Esophagus squamous epithelium (tissue), 5 donors: Measurements from ENCODE around the gene DNM3. TPM values are rescaled to one million over a fixed set of nuclear protein-coding genes. Genes with fewer than 3 reads are reported as not detected.

Source experiments
- DNase-seq: peaks from one replicate; lab custom pipeline; 2025; lab: John Stamatoyannopoulos, UW
- H3K27ac ChIP-seq, 4 donors: fragments of 200-600 bp; sonication (generic); one replicate each; pipeline ENCODE4 v1.5.1; 2016 to 2019; ENCODE audit warnings: mild to moderate bottlenecking in 1 of 4
- H3K27me3 ChIP-seq, 4 donors: fragments of 200-600 bp; sonication (generic); 1 replicate in 3 of 4; 2 replicates in 1 of 4; pipeline versions ENCODE4 v1.5.1 to v1.6.0; 2017 to 2021; ENCODE audit warnings: antibody characterized with exemption in 1 of 4
- H3K36me3 ChIP-seq, 3 donors: fragments of 200-600 bp; sonication (generic); one replicate each; pipeline ENCODE4 v1.5.1; 2016 to 2019
- H3K4me1 ChIP-seq, 3 donors: fragments of 200-600 bp; sonication (generic); one replicate each; pipeline ENCODE4 v1.5.1; 2017 to 2019
- H3K4me3 ChIP-seq, 4 donors: fragments of 200-600 bp; sonication (generic); 1 replicate in 3 of 4; 2 replicates in 1 of 4; pipeline ENCODE4 v1.5.1; 2016 to 2019; ENCODE audit warnings: mild to moderate bottlenecking in 2 of 4, moderate library complexity in 1 of 4
- H3K9me3 ChIP-seq, 3 donors: fragments of 200-600 bp; sonication (generic); one replicate each; pipeline ENCODE4 v1.5.1; 2016 to 2019
- CTCF ChIP-seq, 6 experiments: fragments of 450-650 bp in 4 of 6; fragments of 200-600 bp in 2 of 6; sonication (generic) in 2 of 6; IDR thresholded peaks; one replicate each; pipeline ENCODE4 v1.5.1; 2016 to 2019; ENCODE audit warnings: antibody characterized with exemption in 6 of 6, mild to moderate bottlenecking in 4 of 6, moderate library complexity in 4 of 6
- POLR2A ChIP-seq, 4 donors: fragments of 450-650 bp; IDR thresholded peaks; one replicate each; pipeline ENCODE4 v1.6.1; 2017; ENCODE audit warnings: antibody characterized with exemption in 4 of 4, mild to moderate bottlenecking in 4 of 4, moderate library complexity in 3 of 4
- WGBS, 2 donors: methylation state at CpG; one replicate each; pipeline ENCODE4 v1.1.5; 2018; 5-methylcytosine and 5-hydroxymethylcytosine counted together
- intact Hi-C: fragments of 100-400 bp; cut with DNase I; formaldehyde crosslinking; loops from one replicate; pipeline ENCODE4 v1.15.0; 2022
- total RNA-seq, 4 donors: library from RNA; depleted of rRNA; stranded (reverse); fragments of >200 nt; gene quantifications; one replicate each; pipeline ENCODE4 v1.1.0, GENCODE V29; 2016
- donor health status: DM: yes; HTN: yes; CAD: no.

DNM3 gene
- total RNA-seq, 4 donors from 2014 or later, result 0.91 to 3.2 (median 1.8) TPM

- no peaks in the 10 kb centered on the region for H3K4me1 ChIP-seq
- DNase-seq, result no peak
- H3K27me3 ChIP-seq, result no peaks in the 10 kb centered on the region
- no peak overlapping the region for H3K4me3 ChIP-seq
- WGBS, 2 donors, result 38 to 70% methylated on average over 1 of the region's 1 CpG
- TF ChIP-seq CTCF (IDR thresholded peaks at IDR 0.05) (no peak), POLR2A (IDR thresholded peaks at IDR 0.05) (no peak)
- no peaks in the 10 kb centered on the region for H3K36me3 ChIP-seq
- no peak overlapping the region for H3K27ac ChIP-seq
- H3K9me3 ChIP-seq, result no peaks in the 10 kb centered on the region
- intact Hi-C loops, result no loop called here
Measured at GRCh38 chr1:172241540-172241939, 400.2 kb downstream of the DNM3 start.

GRCh38 chr1:172244865-172245264 lies 403.6 kb downstream of the DNM3 start:
- Histone ChIP-seq H3K9me3 (no peaks in the 10 kb centered on the region), H3K27ac (no peak overlapping the region), H3K36me3 (no peaks in the 10 kb centered on the region), H3K27me3 (no peaks in the 10 kb centered on the region), H3K4me1 (no peaks in the 10 kb centered on the region), H3K4me3 (no peak overlapping the region)
- 83 to 89% methylated on average over 1 of the region's 1 CpG for WGBS, 2 donors
- intact Hi-C loops, result no loop called here
- TF ChIP-seq CTCF (IDR thresholded peaks at IDR 0.05) (no peak), POLR2A (IDR thresholded peaks at IDR 0.05) (no peak)
- DNase-seq, result no peak

GRCh38 chr1:172245788-172246187 lies 404.5 kb downstream of the DNM3 start:
- intact Hi-C loops, result no loop called here
- no peak overlapping the region for H3K27ac ChIP-seq
- H3K27me3 ChIP-seq, result no peaks in the 10 kb centered on the region
- 77 to 86% methylated on average over 2 to 3 of the region's 3 CpGs for WGBS, 2 donors
- H3K4me1 ChIP-seq, result no peaks in the 10 kb centered on the region
- no peak for TF ChIP-seq CTCF (IDR thresholded peaks at IDR 0.05)
- TF ChIP-seq POLR2A (IDR thresholded peaks at IDR 0.05), result no peak
- DNase-seq, result no peak
- H3K4me3 ChIP-seq, result no peak overlapping the region
- H3K36me3 ChIP-seq, result no peaks in the 10 kb centered on the region
- H3K9me3 ChIP-seq, result no peaks in the 10 kb centered on the region

GRCh38 chr1:172246521-172247390 lies 405.5 kb downstream of the DNM3 start:
- Histone ChIP-seq H3K27me3 (no peaks in the 10 kb centered on the region), H3K4me1 (no peaks in the 10 kb centered on the region), H3K36me3 (no peaks in the 10 kb centered on the region), H3K4me3 (no peak overlapping the region), H3K27ac (no peak overlapping the region), H3K9me3 (no peaks in the 10 kb centered on the region)
- WGBS, 2 donors, result 88 to 90% methylated on average over 8 of the region's 8 CpGs
- TF ChIP-seq POLR2A (IDR thresholded peaks at IDR 0.05), result no peak
- no peak for TF ChIP-seq CTCF (IDR thresholded peaks at IDR 0.05)
- DNase-seq, result no peak
- intact Hi-C loops, result no loop called here

GRCh38 chr1:172251486-172251885 lies 410.2 kb downstream of the DNM3 start:
- H3K36me3 ChIP-seq, result no peaks in the 10 kb centered on the region
- intact Hi-C loops, result no loop called here
- H3K4me3 ChIP-seq, result no peak overlapping the region
- TF ChIP-seq CTCF (IDR thresholded peaks at IDR 0.05) (no peak), POLR2A (IDR thresholded peaks at IDR 0.05) (no peak)
- H3K27ac ChIP-seq, result no peak overlapping the region
- WGBS, 2 donors, result 36 to 50% methylated on average over 1 of the region's 1 CpG
- H3K9me3 ChIP-seq, result no peaks in the 10 kb centered on the region
- H3K4me1 ChIP-seq, result no peaks in the 10 kb centered on the region
- no peak for DNase-seq
- H3K27me3 ChIP-seq, result no peaks in the 10 kb centered on the region
